K562 (cell line): ENCODE measurements around the gene ZFAND2A.
"Not testable (repeated sequence)": the region's sequence is repeated elsewhere in the genome, so short reads cannot be mapped to it uniquely, and the experiment has no call there.

Source experiments
- CHD1 ChIP-seq: fragments of 200-600 bp; sonication (generic); IDR thresholded peaks from one replicate; pipeline ENCODE4 v1.6.1; 2012; ENCODE audit warnings: mild to moderate bottlenecking, moderate library complexity, low read length, inconsistent platforms
- CREB1 ChIP-seq, 2 experiments: sonication (generic) in 1 of 2; formaldehyde crosslinking in 1 of 2; IDR thresholded peaks; 2 replicates each; pipeline versions ENCODE4 v1.6.1 to v1.8.0; 2012 to 2022; ENCODE audit warnings: inconsistent platforms in 1 of 2, mild to moderate bottlenecking in 1 of 2, missing genetic modification reagents in 1 of 2, moderate library complexity in 1 of 2
- MXI1 ChIP-seq: IDR thresholded peaks from 2 replicates; pipeline ENCODE4 v1.6.1; 2011; ENCODE audit warnings: low read depth, mild to moderate bottlenecking, improper control_type of control experiment, low read length
- SMC3 ChIP-seq: conservative IDR thresholded peaks from 2 replicates; pipeline ENCODE4 v1.6.1; 2011; ENCODE audit warnings: low read depth, low read length, improper control_type of control experiment; ENCODE audit not compliant: insufficient read depth
- TEAD2 ChIP-seq: fragments of 450-650 bp; IDR thresholded peaks from 2 replicates; pipeline ENCODE4 v1.6.1; 2016; ENCODE audit warnings: missing genetic modification characterization, control low read depth, missing compliant biosample characterization
- ZKSCAN8 ChIP-seq: fragments of 200-800 bp; sonication (Bioruptor generic); IDR thresholded peaks from 2 replicates; pipeline ENCODE4 v1.6.1; 2016; ENCODE audit warnings: missing genetic modification characterization, missing compliant biosample characterization
- ZNF444 ChIP-seq: fragments of 250-450 bp; sonication (Bioruptor Pico); IDR thresholded peaks from 2 replicates; pipeline ENCODE4 v1.4.0; 2020; ENCODE audit warnings: mild to moderate bottlenecking, moderate library complexity
- TF ChIP-seq, protein P1 (sequence below), 2 experiments: fragments of 450-650 bp; conservative IDR thresholded peaks; 2 replicates each; pipeline ENCODE4 v1.6.1; 2017; ENCODE audit warnings: mild to moderate bottlenecking in 2 of 2, moderate library complexity in 2 of 2
- TF ChIP-seq, protein P2 (sequence below): sonication (generic); formaldehyde crosslinking; IDR thresholded peaks from 2 replicates; pipeline ENCODE4 v1.8.1; 2023; ENCODE audit warnings: mild to moderate bottlenecking, missing genetic modification reagents, moderate library complexity
- TF ChIP-seq, protein P3 (sequence below), 3 experiments: IDR thresholded peaks in 2 of 3; conservative IDR thresholded peaks in 1 of 3; 2 replicates each; pipeline ENCODE4 v1.5.1; 2011 to 2012; ENCODE audit warnings: low read length in 3 of 3, mild to moderate bottlenecking in 3 of 3, control low read depth in 2 of 3, improper control_type of control experiment in 1 of 3, inconsistent platforms in 1 of 3, low read depth in 1 of 3, mixed read lengths in 1 of 3, moderate library complexity in 1 of 3; ENCODE audit not compliant: insufficient read depth in 2 of 3

DNA sequence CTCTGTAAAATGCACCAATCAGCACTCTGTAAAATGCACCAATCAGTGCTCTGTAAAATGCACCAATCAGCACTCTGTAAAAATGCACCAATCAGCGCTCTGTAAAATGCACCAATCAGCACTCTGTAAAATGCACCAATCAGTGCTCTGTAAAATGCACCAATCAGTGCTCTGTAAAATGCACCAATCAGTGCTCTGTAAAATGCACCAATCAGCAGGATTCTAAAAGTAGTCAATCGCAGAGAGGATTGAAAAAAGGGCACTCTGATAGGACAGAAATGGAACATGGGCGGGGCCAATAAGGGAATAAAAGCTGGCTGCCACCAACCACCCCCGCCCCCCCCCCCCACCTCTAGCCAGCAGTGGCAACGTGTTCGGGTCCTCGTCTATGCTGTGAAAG is 11.5 kb upstream of the ZFAND2A start:
- not testable (repeated sequence) for TF ChIP-seq MXI1; CREB1 (IDR thresholded peaks at IDR 0.05); CREB1 (CRISPR knock-in tag; IDR thresholded peaks at IDR 0.05); CHD1; SMC3; ZKSCAN8 (CRISPR knock-in tag); TEAD2; ZNF444 (CRISPR knock-in tag)
- TF ChIP-seq, protein P1, sequence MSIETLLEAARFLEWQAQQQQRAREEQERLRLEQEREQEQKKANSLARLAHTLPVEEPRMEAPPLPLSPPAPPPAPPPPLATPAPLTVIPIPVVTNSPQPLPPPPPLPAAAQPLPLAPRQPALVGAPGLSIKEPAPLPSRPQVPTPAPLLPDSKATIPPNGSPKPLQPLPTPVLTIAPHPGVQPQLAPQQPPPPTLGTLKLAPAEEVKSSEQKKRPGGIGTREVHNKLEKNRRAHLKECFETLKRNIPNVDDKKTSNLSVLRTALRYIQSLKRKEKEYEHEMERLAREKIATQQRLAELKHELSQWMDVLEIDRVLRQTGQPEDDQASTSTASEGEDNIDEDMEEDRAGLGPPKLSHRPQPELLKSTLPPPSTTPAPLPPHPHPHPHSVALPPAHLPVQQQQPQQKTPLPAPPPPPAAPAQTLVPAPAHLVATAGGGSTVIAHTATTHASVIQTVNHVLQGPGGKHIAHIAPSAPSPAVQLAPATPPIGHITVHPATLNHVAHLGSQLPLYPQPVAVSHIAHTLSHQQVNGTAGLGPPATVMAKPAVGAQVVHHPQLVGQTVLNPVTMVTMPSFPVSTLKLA (conservative IDR thresholded peaks at IDR 0.05): not testable (repeated sequence)
- TF ChIP-seq, protein P2, sequence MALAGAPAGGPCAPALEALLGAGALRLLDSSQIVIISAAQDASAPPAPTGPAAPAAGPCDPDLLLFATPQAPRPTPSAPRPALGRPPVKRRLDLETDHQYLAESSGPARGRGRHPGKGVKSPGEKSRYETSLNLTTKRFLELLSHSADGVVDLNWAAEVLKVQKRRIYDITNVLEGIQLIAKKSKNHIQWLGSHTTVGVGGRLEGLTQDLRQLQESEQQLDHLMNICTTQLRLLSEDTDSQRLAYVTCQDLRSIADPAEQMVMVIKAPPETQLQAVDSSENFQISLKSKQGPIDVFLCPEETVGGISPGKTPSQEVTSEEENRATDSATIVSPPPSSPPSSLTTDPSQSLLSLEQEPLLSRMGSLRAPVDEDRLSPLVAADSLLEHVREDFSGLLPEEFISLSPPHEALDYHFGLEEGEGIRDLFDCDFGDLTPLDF: not testable (repeated sequence)
- TF ChIP-seq, protein P3, sequence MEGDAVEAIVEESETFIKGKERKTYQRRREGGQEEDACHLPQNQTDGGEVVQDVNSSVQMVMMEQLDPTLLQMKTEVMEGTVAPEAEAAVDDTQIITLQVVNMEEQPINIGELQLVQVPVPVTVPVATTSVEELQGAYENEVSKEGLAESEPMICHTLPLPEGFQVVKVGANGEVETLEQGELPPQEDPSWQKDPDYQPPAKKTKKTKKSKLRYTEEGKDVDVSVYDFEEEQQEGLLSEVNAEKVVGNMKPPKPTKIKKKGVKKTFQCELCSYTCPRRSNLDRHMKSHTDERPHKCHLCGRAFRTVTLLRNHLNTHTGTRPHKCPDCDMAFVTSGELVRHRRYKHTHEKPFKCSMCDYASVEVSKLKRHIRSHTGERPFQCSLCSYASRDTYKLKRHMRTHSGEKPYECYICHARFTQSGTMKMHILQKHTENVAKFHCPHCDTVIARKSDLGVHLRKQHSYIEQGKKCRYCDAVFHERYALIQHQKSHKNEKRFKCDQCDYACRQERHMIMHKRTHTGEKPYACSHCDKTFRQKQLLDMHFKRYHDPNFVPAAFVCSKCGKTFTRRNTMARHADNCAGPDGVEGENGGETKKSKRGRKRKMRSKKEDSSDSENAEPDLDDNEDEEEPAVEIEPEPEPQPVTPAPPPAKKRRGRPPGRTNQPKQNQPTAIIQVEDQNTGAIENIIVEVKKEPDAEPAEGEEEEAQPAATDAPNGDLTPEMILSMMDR (IDR thresholded peaks at IDR 0.05 in 2 of 3, conservative IDR thresholded peaks at IDR 0.05 in 1 of 3; ENCODE audit: insufficient read depth in 2 of 3, low read depth in 1 of 3, low read length in 3 of 3): not testable (repeated sequence)
